BLaER1 (cell line): ENCODE data around the gene EIF4B.
A peak's percentile ranks its signal among the peaks of the same experiment; 100 is the strongest.

Source experiments
- H3K27ac ChIP-seq: shearing (Covaris generic); formaldehyde crosslinking; 2 replicates; pipeline ENCODE4 v1.8.1; 2022
- H3K27me3 ChIP-seq: shearing (Covaris generic); formaldehyde crosslinking; 2 replicates; pipeline ENCODE4 v1.8.1; 2022
- H3K36me3 ChIP-seq: shearing (Covaris generic); formaldehyde crosslinking; 2 replicates; pipeline ENCODE4 v1.8.1; 2022
- H3K4me1 ChIP-seq: shearing (Covaris generic); formaldehyde crosslinking; 2 replicates; pipeline ENCODE4 v1.8.1; 2022
- H3K4me2 ChIP-seq: shearing (Covaris generic); formaldehyde crosslinking; 2 replicates; pipeline ENCODE4 v1.8.1; 2022
- H3K4me3 ChIP-seq: shearing (Covaris generic); formaldehyde crosslinking; 2 replicates; pipeline ENCODE4 v1.8.1; 2022
- H3K9ac ChIP-seq: shearing (Covaris generic); formaldehyde crosslinking; 2 replicates; pipeline ENCODE4 v1.8.1; 2022
- H3K9me3 ChIP-seq: shearing (Covaris generic); formaldehyde crosslinking; 2 replicates; pipeline ENCODE4 v1.8.1; 2022
- H4K20me1 ChIP-seq: shearing (Covaris generic); formaldehyde crosslinking; 2 replicates; pipeline ENCODE4 v1.8.1; 2022
- Cebpa-rat ChIP-seq: shearing (Covaris generic); IDR thresholded peaks from 2 replicates; pipeline ENCODE4 v1.8.1; 2022

EIF4B gene

GRCh38 chr12:53056901-53057300 is 50.6 kb downstream of the EIF4B start:
- Histone ChIP-seq H3K4me2 (no peak overlapping the region), H4K20me1 (no peaks in the 10 kb centered on the region), H3K36me3 (no peaks in the 10 kb centered on the region), H3K9ac (no peak overlapping the region), H3K4me3 (no peak overlapping the region), H3K27me3 (no peaks in the 10 kb centered on the region), H3K4me1 (peaks cover 14% of the 10 kb centered on the region), H3K27ac (no peak overlapping the region), H3K9me3 (no peaks in the 10 kb centered on the region)
- TF ChIP-seq Cebpa-rat = no peak

GRCh38 chr12:53057816-53058500 is 51.7 kb downstream of the EIF4B start:
- no peaks in the 10 kb centered on the region for H3K36me3 ChIP-seq
- H3K9me3 ChIP-seq = no peaks in the 10 kb centered on the region
- no peak for TF ChIP-seq Cebpa-rat
- H3K27me3 ChIP-seq = no peaks in the 10 kb centered on the region
- H3K4me1 ChIP-seq = peaks cover 14% of the 10 kb centered on the region
- no peak overlapping the region for H3K9ac ChIP-seq
- H3K4me3 ChIP-seq = no peak overlapping the region
- H4K20me1 ChIP-seq = no peaks in the 10 kb centered on the region
- H3K4me2 ChIP-seq = no peak overlapping the region
- no peak overlapping the region for H3K27ac ChIP-seq

GRCh38 chr12:53058674-53059433 is 52.6 kb downstream of the EIF4B start:
- H3K9ac ChIP-seq = no peak overlapping the region
- H3K36me3 ChIP-seq = no peaks in the 10 kb centered on the region
- TF ChIP-seq Cebpa-rat = no peak
- no peak overlapping the region for H3K27ac ChIP-seq
- no peak overlapping the region for H3K4me2 ChIP-seq
- H3K4me1 ChIP-seq = peaks cover 12% of the 10 kb centered on the region
- no peaks in the 10 kb centered on the region for H4K20me1 ChIP-seq
- H3K4me3 ChIP-seq = no peak overlapping the region
- H3K27me3 ChIP-seq = no peaks in the 10 kb centered on the region
- H3K9me3 ChIP-seq = no peaks in the 10 kb centered on the region

- H3K9me3 ChIP-seq = no peaks in the 10 kb centered on the region
- H3K4me3 ChIP-seq = no peak overlapping the region
- H3K4me2 ChIP-seq = no peak overlapping the region
- H3K27ac ChIP-seq = no peak overlapping the region
- no peaks in the 10 kb centered on the region for H3K27me3 ChIP-seq
- peaks cover 18% of the 10 kb centered on the region for H3K4me1 ChIP-seq
- H3K36me3 ChIP-seq = peaks cover 1% of the 10 kb centered on the region; the same call in 1 of the 2 replicates
- H4K20me1 ChIP-seq = no peaks in the 10 kb centered on the region
- no peak for TF ChIP-seq Cebpa-rat
- no peak overlapping the region for H3K9ac ChIP-seq
These were observed 53.3 kb downstream of the EIF4B start for GRCh38 chr12:53059434-53060063.

GRCh38 chr12:53060064-53060720 is 53.9 kb downstream of the EIF4B start:
- Histone ChIP-seq H3K27ac (no peak overlapping the region), H4K20me1 (no peaks in the 10 kb centered on the region), H3K36me3 (peaks cover 8% of the 10 kb centered on the region), H3K27me3 (no peaks in the 10 kb centered on the region), H3K9ac (no peak overlapping the region), H3K4me2 (no peak overlapping the region), H3K4me3 (no peak overlapping the region), H3K9me3 (no peaks in the 10 kb centered on the region), H3K4me1 (peaks cover 12% of the 10 kb centered on the region)
- TF ChIP-seq Cebpa-rat = no peak

GRCh38 chr12:53060721-53061276 is 54.5 kb downstream of the EIF4B start:
- peaks cover 14% of the 10 kb centered on the region for H3K36me3 ChIP-seq
- H3K9ac ChIP-seq = 0 out of 2 replicates have a peak overlapping the region, but pooled peaks have one; percentile 19
- H3K9me3 ChIP-seq = no peaks in the 10 kb centered on the region
- peaks cover 16% of the 10 kb centered on the region for H3K4me1 ChIP-seq
- H3K27me3 ChIP-seq = no peaks in the 10 kb centered on the region
- no peak overlapping the region for H3K4me2 ChIP-seq
- no peak overlapping the region for H3K4me3 ChIP-seq
- no peaks in the 10 kb centered on the region for H4K20me1 ChIP-seq
- H3K27ac ChIP-seq = no peak overlapping the region
- TF ChIP-seq Cebpa-rat = no peak

- Histone ChIP-seq H3K9me3 (no peaks in the 10 kb centered on the region), H3K27ac (no peak overlapping the region), H4K20me1 (no peaks in the 10 kb centered on the region), H3K9ac (0 out of 2 replicates have a peak overlapping the region, but pooled peaks have one; percentile 19), H3K4me2 (no peak overlapping the region), H3K36me3 (peaks cover 14% of the 10 kb centered on the region), H3K27me3 (no peaks in the 10 kb centered on the region), H3K4me1 (peaks cover 23% of the 10 kb centered on the region), H3K4me3 (no peak overlapping the region)
- TF ChIP-seq Cebpa-rat = no peak
These were observed 55.3 kb downstream of the EIF4B start for GRCh38 chr12:53061404-53062010.

GRCh38 chr12:53062011-53062961 is 56.0 kb downstream of the EIF4B start:
- H3K27ac ChIP-seq = no peak overlapping the region
- H3K9me3 ChIP-seq = no peaks in the 10 kb centered on the region
- H3K27me3 ChIP-seq = no peaks in the 10 kb centered on the region
- H3K9ac ChIP-seq = no peak overlapping the region
- H4K20me1 ChIP-seq = no peaks in the 10 kb centered on the region
- H3K4me2 ChIP-seq = no peak overlapping the region
- H3K4me3 ChIP-seq = no peak overlapping the region
- no peak for TF ChIP-seq Cebpa-rat
- peaks cover 15% of the 10 kb centered on the region for H3K36me3 ChIP-seq
- H3K4me1 ChIP-seq = peaks cover 26% of the 10 kb centered on the region
